VCaP (cell line): ENCODE data around the gene PARVB.

Source experiments
- H3K27ac ChIP-seq: fragments of 450-650 bp; 2 replicates; pipeline ENCODE4 v1.5.1; 2017
- CTCF ChIP-seq: fragments of 450-650 bp; conservative IDR thresholded peaks from 2 replicates; pipeline ENCODE4 v1.5.1; 2017; ENCODE audit warnings: mild to moderate bottlenecking, moderate library complexity

PARVB gene

GRCh38 chr22:44211946-44212930 lies 188.1 kb downstream of the PARVB start:
- no peak overlapping the region for H3K27ac ChIP-seq

GRCh38 chr22:44212936-44213335 lies 188.8 kb downstream of the PARVB start:
- H3K27ac ChIP-seq, result no peak overlapping the region
- TF ChIP-seq CTCF, result no peak

More at GRCh38 chr22:44211946-44212930, 188.1 kb downstream of the PARVB start:
- TF ChIP-seq CTCF, result no peak

GRCh38 chr22:44213489-44214043 lies 189.5 kb downstream of the PARVB start:
- TF ChIP-seq CTCF, result no peak
- no peak overlapping the region for H3K27ac ChIP-seq

- TF ChIP-seq CTCF, result no peak
- no peak overlapping the region for H3K27ac ChIP-seq
Observed at GRCh38 chr22:44214187-44214586, 190.1 kb downstream of the PARVB start.

GRCh38 chr22:44214764-44215163 lies 190.7 kb downstream of the PARVB start:
- H3K27ac ChIP-seq, result no peak overlapping the region
- TF ChIP-seq CTCF, result no peak

- TF ChIP-seq CTCF, result no peak
- no peak overlapping the region for H3K27ac ChIP-seq
Observed at GRCh38 chr22:44215287-44215686, 191.2 kb downstream of the PARVB start.

GRCh38 chr22:44217346-44217745 lies 193.2 kb downstream of the PARVB start:
- no peak overlapping the region for H3K27ac ChIP-seq
- no peak for TF ChIP-seq CTCF
